HG03432 (cell line): Measurements from ENCODE around the gene PRICKLE2.

ENCODE experiments used
- ATAC-seq: cut with Tn5 transposase; IDR thresholded peaks from one replicate; pipeline ENCODE4 v1.9.1; 2021; ENCODE audit warnings: mild to moderate bottlenecking, moderate library complexity; ENCODE audit not compliant: unreplicated experiment

Gene PRICKLE2

GRCh38 chr3:64138656-64139375 is 86.5 kb downstream of the PRICKLE2 start:
- no peak for ATAC-seq

DNA sequence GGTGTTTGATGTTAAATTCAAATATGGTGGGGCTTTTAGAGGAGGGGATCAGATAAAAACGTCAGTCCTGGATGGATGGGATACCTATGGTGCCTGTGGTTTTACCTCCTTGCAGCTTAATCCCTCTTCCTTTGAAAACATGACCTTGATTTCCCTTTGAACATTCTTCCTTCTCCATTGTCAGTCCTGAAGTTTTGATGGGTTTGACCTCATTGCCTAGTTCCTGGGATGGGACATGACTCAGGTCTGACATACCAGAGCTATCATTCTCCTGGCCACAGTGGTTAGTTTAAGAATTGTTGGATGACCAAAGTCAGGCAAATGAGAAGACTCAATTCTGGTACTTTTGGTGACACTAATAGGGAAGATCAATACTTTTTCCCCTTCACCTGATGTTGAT is 87.2 kb downstream of the PRICKLE2 start:
- no peak for ATAC-seq

- no peak for ATAC-seq
Observed at GRCh38 chr3:64134882-64135281, 90.4 kb downstream of the PRICKLE2 start.

DNA sequence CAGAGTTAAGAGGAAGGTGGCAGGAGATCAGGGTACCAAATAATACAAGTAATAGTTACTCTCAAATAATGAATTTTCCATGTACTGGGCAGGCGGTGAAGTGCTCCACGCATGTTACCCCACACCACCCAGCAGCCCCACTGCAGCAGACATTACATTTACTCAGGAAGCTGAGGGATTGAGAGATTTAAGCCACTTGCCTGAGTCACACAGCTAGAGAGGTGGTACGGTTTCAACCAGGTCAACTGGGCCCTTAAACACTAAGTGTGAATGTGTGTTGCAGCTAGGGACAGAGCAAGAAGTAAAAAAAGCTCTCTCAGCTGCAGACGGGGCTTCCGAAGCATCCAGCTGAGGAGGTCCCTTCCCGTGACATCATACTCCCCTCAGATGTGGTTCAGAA is 91.3 kb downstream of the PRICKLE2 start:
- no peak for ATAC-seq

DNA sequence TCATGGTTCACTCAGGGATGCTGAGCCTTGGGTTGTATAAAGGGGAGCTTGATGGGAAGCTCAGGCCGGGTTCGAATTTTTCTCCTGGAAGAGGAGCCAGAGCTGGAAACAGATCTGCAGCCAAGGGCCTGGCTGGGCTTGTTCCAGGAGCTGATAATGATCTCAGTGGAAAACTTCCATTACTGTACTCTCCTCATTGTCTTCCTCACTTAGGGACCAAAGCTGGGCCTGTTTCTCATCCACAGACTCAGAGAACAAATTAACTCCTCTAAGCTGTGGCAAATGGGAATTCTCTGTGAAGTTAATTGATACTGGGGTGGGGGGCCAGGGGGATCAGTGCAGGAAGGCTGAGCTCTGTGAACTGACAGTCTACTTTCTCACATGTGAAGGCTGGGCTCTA is 92.0 kb downstream of the PRICKLE2 start:
- no peak for ATAC-seq

- ATAC-seq, result no peak
Observed at GRCh38 chr3:64131725-64132469, 93.4 kb downstream of the PRICKLE2 start.

GRCh38 chr3:64130436-64130835 is 94.8 kb downstream of the PRICKLE2 start:
- ATAC-seq, result no peak

DNA sequence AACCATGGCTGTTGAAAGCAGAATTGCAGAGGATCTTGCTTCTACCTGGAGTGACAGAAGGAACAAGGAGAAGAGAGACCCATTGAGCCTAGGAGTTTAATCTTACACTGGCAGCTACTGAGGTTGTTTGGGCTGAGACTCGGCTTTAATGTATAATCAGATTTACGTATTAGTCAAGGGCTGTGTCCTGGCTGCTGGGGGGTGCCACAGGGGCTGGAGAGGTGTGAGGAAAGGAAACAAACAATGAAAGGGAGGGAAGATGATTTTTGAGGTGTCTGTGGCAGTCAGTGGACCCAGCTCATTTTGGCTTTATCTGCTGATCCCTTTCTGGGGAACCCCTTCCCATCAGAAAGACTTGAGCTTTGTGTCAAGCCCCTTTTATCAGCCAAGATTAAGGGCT is 95.7 kb downstream of the PRICKLE2 start:
- no peak for ATAC-seq

DNA sequence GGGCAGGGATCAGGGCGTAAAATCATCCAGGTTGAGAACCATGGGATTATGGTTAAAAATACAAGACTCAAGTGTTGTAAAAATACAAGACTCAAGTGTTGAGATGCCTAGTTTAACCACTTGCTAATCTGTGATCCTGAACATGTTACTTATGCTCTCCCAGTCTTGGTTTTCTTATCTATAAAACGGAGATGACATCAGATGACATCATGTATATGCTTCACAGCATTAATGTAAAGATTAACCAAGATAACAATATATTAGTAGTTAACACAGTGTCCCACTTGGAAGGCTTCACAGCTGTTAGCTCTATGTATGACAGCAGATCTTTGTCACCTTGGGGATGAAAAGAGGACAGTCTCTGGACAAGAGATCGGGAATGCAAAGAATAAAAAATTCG is 96.2 kb downstream of the PRICKLE2 start:
- no peak for ATAC-seq

GRCh38 chr3:64125561-64125960 is 99.7 kb downstream of the PRICKLE2 start:
- ATAC-seq, result no peak

DNA sequence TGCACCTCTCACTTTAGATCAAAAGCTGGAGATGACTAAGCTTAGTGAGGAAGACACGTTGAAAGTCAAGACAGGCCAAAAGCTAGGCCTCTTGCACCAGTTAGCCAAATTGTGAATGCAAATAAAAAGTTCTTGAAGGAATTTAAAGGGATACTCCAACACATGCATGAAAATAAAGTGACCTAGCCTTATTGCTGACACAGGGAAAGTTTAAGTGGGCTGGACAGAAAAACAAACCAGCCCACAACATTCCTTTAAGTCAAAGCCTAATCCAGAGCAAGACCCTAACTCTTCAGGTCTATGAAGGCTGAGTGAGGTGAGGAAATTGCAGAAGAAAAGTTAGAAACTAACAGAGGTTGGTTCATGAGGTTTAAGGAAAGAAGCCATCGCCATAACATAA is 101.3 kb downstream of the PRICKLE2 start:
- ATAC-seq, result no peak

GRCh38 chr3:64122476-64122875 is 102.8 kb downstream of the PRICKLE2 start:
- no peak for ATAC-seq

DNA sequence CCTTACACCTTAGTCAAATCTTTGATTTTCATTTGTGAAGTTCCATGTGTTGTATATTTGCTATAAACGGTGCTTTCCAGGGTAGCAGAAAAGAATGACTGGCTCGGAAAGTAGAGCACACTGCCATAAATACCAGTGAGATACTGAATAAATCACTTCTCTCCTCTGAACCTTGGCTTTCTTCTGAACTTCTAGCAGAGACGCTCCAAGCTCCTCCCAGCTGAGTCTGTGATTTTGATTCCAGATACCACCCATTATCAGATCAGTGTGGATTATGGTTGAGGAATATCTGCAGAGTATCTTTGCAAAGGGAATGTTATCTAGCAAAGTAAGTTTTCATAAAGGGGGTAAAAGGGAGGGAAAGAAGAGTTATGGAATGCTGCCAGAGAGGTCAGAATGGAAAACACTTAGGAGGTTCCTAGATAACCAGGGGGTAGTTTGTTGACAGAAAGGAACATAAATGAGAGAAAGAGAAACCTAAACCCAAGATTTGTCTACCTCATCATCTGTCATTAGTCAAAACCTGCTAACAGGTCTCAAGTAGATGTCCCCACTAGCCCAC is 103.4 kb downstream of the PRICKLE2 start:
- no peak for ATAC-seq

GRCh38 chr3:64120876-64121275 is 104.4 kb downstream of the PRICKLE2 start:
- no peak for ATAC-seq

- ATAC-seq, result no peak
Observed at GRCh38 chr3:64117483-64117882, 107.8 kb downstream of the PRICKLE2 start.

DNA sequence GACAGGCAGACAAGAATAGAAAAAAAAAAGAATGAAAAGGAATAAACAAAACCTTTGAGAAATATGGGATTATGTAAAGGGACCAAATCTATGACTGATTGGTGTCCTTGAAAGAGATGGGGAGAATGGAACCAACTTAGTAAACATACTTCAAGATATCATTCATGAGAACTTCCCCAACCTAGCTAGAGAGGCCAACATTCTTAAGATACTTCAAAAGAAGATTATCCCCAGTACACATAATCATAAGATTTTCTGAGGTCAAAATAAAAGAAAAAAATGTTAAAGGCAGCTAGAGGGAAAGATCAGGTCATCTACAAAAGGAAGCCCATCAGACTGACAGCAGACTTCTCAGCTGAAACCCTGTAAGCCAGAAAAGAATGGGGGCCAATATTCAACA is 110.6 kb downstream of the PRICKLE2 start:
- ATAC-seq, result no peak

DNA sequence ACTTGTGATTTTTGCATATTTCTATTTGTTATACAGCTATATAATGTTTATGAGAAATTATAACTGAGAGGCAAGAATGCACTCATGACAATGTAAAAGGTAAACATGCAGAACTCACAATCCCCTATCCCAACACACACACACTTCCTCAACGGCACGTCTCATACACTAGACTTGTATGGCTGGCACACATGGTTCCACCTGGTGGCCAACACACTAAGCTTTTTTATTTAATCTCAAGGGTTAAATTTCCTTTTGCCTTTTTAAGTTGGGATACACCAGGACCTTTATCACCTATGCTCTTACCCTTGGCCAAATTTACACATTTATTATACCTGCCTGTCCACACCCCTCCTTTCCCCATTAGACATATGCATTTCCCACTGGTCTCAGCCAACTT is 113.4 kb downstream of the PRICKLE2 start:
- no peak for ATAC-seq

DNA sequence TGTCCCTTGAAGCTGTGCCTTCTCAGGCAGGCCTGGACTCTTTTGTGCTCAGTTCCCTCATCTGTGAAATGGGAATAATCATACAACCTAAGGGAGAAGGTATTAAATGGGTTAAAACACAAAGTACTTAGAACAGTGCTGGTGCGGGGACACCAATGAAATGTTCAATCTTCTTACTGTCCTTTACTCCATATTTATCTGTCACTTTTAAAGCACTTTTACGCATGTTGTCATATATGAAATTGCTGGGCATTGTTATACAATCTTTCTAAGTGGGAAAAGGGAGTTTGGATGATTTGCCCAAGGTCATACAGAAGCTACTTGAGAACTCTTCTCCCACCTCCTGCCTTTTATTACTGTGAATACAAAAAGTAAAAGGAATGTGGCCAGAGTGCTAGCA is 114.2 kb downstream of the PRICKLE2 start:
- no peak for ATAC-seq

GRCh38 chr3:64110071-64110470 is 115.2 kb downstream of the PRICKLE2 start:
- ATAC-seq, result no peak

DNA sequence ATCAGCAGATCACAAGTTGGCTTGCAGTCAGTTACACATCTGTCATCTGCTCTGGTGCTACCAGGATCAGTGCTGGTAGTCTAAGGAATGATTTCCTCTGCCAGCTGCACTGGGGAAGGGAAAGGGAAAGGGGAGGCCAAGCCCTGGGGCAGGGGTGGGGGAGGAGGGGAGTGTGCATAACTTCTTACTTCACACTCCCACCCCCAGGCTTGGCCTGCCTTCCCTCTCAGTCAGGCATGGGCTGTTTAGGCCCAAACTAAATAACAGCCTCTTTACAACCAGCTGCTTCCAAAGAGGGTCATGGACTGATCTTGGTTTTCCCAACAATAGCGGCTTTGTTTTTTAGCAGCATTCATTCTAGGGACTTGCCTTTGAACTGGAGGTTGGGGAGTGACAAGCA is 115.8 kb downstream of the PRICKLE2 start:
- ATAC-seq, result no peak

- no peak for ATAC-seq
Observed at GRCh38 chr3:64108784-64109317, 116.4 kb downstream of the PRICKLE2 start.

- no peak for ATAC-seq
Observed at GRCh38 chr3:64108231-64108630, 117.0 kb downstream of the PRICKLE2 start.
